ENCODE results near the gene LIN52. TPM values are rescaled to one million over a fixed set of nuclear protein-coding genes. Genes with fewer than 3 reads are reported as not detected.

Gene LIN52
- total and polyA plus RNA-seq, 9 of the 15 experiments (the other 6 are each of a cell fraction or from before 2014, with no cell fraction given), result 4.6 to 11.8 (median 9.2) TPM

- BruUV-seq (replicated peaks), result no TSS peak
- CTCF ChIA-PET (ENCODE audit: low intra/inter-chr PET ratio), result no interaction called here
- Histone ChIP-seq H3K9me3 (replicated peaks; ENCODE audit: control insufficient read depth, insufficient read depth, low read depth, low read length) (no peaks in the 10 kb centered on the region), H3K79me2 (ENCODE audit: control insufficient read depth, insufficient read depth, low read length) (no peaks in the 10 kb centered on the region), H4K20me1 (replicated peaks; ENCODE audit: control insufficient read depth, insufficient read depth, low read length) (0 out of 2 replicates have a peak, but pooled peaks cover 4% of the 10 kb centered on the region), H2AFZ (ENCODE audit: low read depth, low read length) (no peak overlapping the region), H3K9ac (ENCODE audit: insufficient read depth in 1 of 2, low read depth in 2 of 2, low read length in 2 of 2) (no peak overlapping the region), H3K36me3 (ENCODE audit: control insufficient read depth, insufficient read depth, low read length) (peaks cover 5% of the 10 kb centered on the region; the same call in 1 of the 3 replicates), H3K4me2 (ENCODE audit: insufficient read depth, low read length) (no peak overlapping the region), H3K9me1 (ENCODE audit: control insufficient read depth, insufficient read depth, low read length) (no peaks in the 10 kb centered on the region), H3K27ac (ENCODE audit: extremely low read depth, low read depth, low read length) (no peak overlapping the region), H3K4me3 (no peak overlapping the region), H3K27me3 (ENCODE audit: control insufficient read depth in 2 of 2, insufficient read depth in 2 of 2, low read length in 2 of 2) (no peaks in the 10 kb centered on the region), H3K4me1 (replicated peaks in 1 of 2; ENCODE audit: control insufficient read depth in 2 of 2, insufficient read depth in 2 of 2, low read length in 2 of 2) (peaks cover 0 to 2% of the 10 kb centered on the region in 2 experiments; a peak in 1 of 5 replicates)
- ATAC-seq, result no peak
- intact Hi-C loops (cut with micrococcal nuclease), result loop anchor here (5.0 kb wide), 1 partner anchor 86 kb away; no protein-coding TSS in a partner anchor
- in situ Hi-C loops (cut with MboI), result no loop called here
- no peak for FAIRE-seq
- no peak for DNase-seq (ENCODE audit: extremely low read depth in 1 of 4, low spot score in 3 of 4)
- TF ChIP-seq RNF219 (CRISPR knock-in tag; IDR thresholded peaks at IDR 0.05), result no peak
- TF ChIP-seq E2F8 (IDR thresholded peaks at IDR 0.05; ENCODE audit: low read depth, partially characterized antibody), result no peak
- 0% methylated on average over 1 of the region's 1 CpG for WGBS (ENCODE audit: insufficient coverage, low coverage, missing lambda C conversion rate)
- POLR2A ChIA-PET, result no interaction called here
Measured at GRCh38 chr14:74205882-74206281, 121.1 kb downstream of the LIN52 start.
